ENCODE results near the gene IL10RB.

DNA sequence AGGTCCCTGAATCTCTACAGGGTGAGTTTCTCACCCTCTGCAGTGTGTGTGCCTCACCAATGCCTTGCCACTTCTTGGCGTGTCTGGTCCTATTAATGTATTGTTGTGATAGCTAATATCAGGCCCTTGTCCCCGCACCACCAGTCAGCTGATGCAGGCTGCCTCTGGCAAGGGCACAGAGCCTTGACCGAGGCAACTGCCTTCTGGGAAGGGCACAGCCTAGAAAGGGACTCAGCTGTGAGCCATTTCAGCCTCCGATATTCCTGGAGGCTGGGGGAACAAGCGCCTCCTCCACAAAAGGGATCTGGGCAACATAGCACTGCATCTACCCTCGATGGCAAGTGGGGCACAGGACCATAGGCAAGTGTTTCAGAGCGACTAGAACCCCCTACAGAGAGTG is 27.0 kb downstream of the IL10RB start:
- TF ChIP-seq POLR2A (IDR thresholded peaks at IDR 0.05), result no peak
- TF ChIP-seq, protein P1, sequence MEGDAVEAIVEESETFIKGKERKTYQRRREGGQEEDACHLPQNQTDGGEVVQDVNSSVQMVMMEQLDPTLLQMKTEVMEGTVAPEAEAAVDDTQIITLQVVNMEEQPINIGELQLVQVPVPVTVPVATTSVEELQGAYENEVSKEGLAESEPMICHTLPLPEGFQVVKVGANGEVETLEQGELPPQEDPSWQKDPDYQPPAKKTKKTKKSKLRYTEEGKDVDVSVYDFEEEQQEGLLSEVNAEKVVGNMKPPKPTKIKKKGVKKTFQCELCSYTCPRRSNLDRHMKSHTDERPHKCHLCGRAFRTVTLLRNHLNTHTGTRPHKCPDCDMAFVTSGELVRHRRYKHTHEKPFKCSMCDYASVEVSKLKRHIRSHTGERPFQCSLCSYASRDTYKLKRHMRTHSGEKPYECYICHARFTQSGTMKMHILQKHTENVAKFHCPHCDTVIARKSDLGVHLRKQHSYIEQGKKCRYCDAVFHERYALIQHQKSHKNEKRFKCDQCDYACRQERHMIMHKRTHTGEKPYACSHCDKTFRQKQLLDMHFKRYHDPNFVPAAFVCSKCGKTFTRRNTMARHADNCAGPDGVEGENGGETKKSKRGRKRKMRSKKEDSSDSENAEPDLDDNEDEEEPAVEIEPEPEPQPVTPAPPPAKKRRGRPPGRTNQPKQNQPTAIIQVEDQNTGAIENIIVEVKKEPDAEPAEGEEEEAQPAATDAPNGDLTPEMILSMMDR (IDR thresholded peaks at IDR 0.05), result no peak

Measured in uterus (tissue), 2 donors.